NCI-H510A treated with DMSO at 0.1 percent for 48 hours (cell line): ENCODE measurements around the gene TVP23A.

ENCODE experiments used
- DNase-seq: peaks from one replicate; lab custom pipeline; 2025; lab: John Stamatoyannopoulos, UW

TVP23A gene

GRCh38 chr16:10817963-10818941 is at the start of gene TVP23A:
Gene TVP23A, minus strand, starts transcription at chr16:10818794. Its CDS starts 301 bp downstream, at chr16:10818493.
- DNase-seq, result no peak

- DNase-seq, result no peak
Observed at GRCh38 chr16:10868104-10868595, 49.6 kb upstream of the TVP23A start.

GRCh38 chr16:10867199-10867598 is 48.6 kb upstream of the TVP23A start:
- no peak for DNase-seq

GRCh38 chr16:10865991-10866966 is 47.7 kb upstream of the TVP23A start:
- no peak for DNase-seq

- no peak for DNase-seq
Observed at GRCh38 chr16:10862438-10862837, 43.8 kb upstream of the TVP23A start.

GRCh38 chr16:10859658-10860057 is 41.1 kb upstream of the TVP23A start:
- no peak for DNase-seq

- DNase-seq, result no peak
Observed at GRCh38 chr16:10859020-10859419, 40.4 kb upstream of the TVP23A start.

GRCh38 chr16:10858203-10858602 is 39.6 kb upstream of the TVP23A start:
- no peak for DNase-seq

GRCh38 chr16:10856042-10856441 is 37.4 kb upstream of the TVP23A start:
- no peak for DNase-seq

GRCh38 chr16:10852948-10853347 is 34.4 kb upstream of the TVP23A start:
- no peak for DNase-seq

- DNase-seq, result no peak
Observed at GRCh38 chr16:10852286-10852685, 33.7 kb upstream of the TVP23A start.

- DNase-seq, result no peak
Observed at GRCh38 chr16:10851512-10851911, 32.9 kb upstream of the TVP23A start.

GRCh38 chr16:10850478-10850850 is 31.9 kb upstream of the TVP23A start:
- DNase-seq, result no peak

GRCh38 chr16:10849736-10850477 is 31.3 kb upstream of the TVP23A start:
- DNase-seq, result no peak

GRCh38 chr16:10847176-10847575 is 28.6 kb upstream of the TVP23A start:
- DNase-seq, result no peak

GRCh38 chr16:10846213-10846998 is 27.8 kb upstream of the TVP23A start:
- DNase-seq, result no peak

GRCh38 chr16:10840703-10841102 is 22.1 kb upstream of the TVP23A start:
- no peak for DNase-seq

- DNase-seq, result no peak
Observed at GRCh38 chr16:10839279-10839666, 20.7 kb upstream of the TVP23A start.

GRCh38 chr16:10838621-10839278 is 20.2 kb upstream of the TVP23A start:
- DNase-seq, result no peak

GRCh38 chr16:10836174-10836853 is 17.7 kb upstream of the TVP23A start:
- no peak for DNase-seq
